Epithelial cell of alveolus of lung (primary cell): ENCODE measurements around the gene CAPN2. TPM values are rescaled to one million over a fixed set of nuclear protein-coding genes. Genes with fewer than 3 reads are reported as not detected.

ENCODE experiments used
- total RNA-seq: library from RNA; depleted of rRNA; stranded (reverse); fragments of >200 nt; gene quantifications from 2 replicates; pipeline ENCODE4 v1.2.1, GENCODE V29; 2015

The CAPN2 gene
- 69.7 and 187 TPM in 2 replicates for total RNA-seq

DNA sequence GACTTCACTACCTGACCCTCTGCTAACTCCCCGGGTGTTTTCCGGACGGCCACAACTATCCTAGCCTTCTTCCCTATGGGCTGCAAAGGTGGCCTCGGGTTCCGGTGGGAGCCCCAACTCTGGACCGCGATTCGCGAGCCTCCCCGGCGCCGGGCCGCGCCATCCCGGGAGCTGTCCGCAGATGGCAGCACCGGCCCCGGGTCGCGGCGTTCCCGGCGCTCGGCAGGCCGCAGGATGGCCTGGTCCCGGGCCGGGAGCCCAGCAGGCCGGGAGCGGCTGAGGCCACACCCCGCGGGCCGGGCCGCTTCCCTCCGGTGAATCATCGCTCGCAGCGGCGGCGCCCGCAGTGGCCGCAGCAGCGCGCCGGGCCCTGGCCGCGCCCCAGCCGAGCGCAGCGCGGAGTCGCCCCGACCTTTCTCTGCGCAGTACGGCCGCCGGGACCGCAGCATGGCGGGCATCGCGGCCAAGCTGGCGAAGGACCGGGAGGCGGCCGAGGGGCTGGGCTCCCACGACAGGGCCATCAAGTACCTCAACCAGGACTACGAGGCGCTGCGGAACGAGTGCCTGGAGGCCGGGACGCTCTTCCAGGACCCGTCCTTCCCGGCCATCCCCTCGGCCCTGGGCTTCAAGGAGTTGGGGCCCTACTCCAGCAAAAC, at the start of gene CAPN2:
Gene CAPN2 (plus strand): TSS at position 346 of the 656 bp plus-strand sequence. CDS start 102 bp downstream, at position 448.

GRCh38 chr1:223665592-223666312, 46.6 kb upstream of the CAPN2 start, which contains the start of gene CAPN8:
TSS of gene CAPN8 (minus strand) at chr1:223665701. CDS start at chr1:223665646, 55 bp downstream.

Other genes with a start within 250 kb of the CAPN2 start
- 0.26 TPM in 1 of 2 replicates, not detected in the other for gene CAPN8, start 46.8 kb upstream of the CAPN2 start, total RNA-seq
- gene TP53BP2, start 133.4 kb downstream of the CAPN2 start, total RNA-seq: 21.9 and 38.5 TPM in 2 replicates